SK-N-SH treated with all-trans-retinoic acid at 6 μM for 48 hours (cell line): ENCODE measurements around the gene ORM2.

Experiments
- BACH2 ChIP-seq: fragments of 250-450 bp; sonication (Bioruptor Pico); IDR thresholded peaks from 2 replicates; pipeline ENCODE4 v1.9.0; 2021; ENCODE audit warnings: mild to moderate bottlenecking, borderline replicate concordance
- CSDC2 ChIP-seq: fragments of 250-450 bp; sonication (Bioruptor Pico); IDR thresholded peaks from 2 replicates; pipeline ENCODE4 v1.5.0; 2020; ENCODE audit warnings: mild to moderate bottlenecking, moderate library complexity
- ESRRG ChIP-seq: fragments of 250-450 bp; sonication (Bioruptor Pico); IDR thresholded peaks from 2 replicates; pipeline ENCODE4 v1.6.1; 2021; ENCODE audit warnings: mild to moderate bottlenecking
- ISL1 ChIP-seq: fragments of 250-450 bp; sonication (Bioruptor Pico); IDR thresholded peaks from 2 replicates; pipeline ENCODE4 v2.1.2; 2022; ENCODE audit warnings: mild to moderate bottlenecking, moderate library complexity
- OSR1 ChIP-seq: fragments of 250-450 bp; sonication (Bioruptor Pico); IDR thresholded peaks from 2 replicates; pipeline ENCODE4 v1.8.0; 2022; ENCODE audit warnings: moderate library complexity, mild to moderate bottlenecking, inconsistent platforms
- SNAI2 ChIP-seq: fragments of 250-450 bp; sonication (Bioruptor Pico); IDR thresholded peaks from 2 replicates; pipeline ENCODE4 v1.5.0; 2020; ENCODE audit warnings: mild to moderate bottlenecking, moderate library complexity
- ZFP3 ChIP-seq: fragments of 250-450 bp; sonication (Bioruptor Pico); IDR thresholded peaks from 2 replicates; pipeline ENCODE4 v1.5.0; 2020; ENCODE audit warnings: mild to moderate bottlenecking, moderate library complexity
- ZFP30 ChIP-seq: fragments of 450-650 bp; formaldehyde crosslinking; IDR thresholded peaks from 2 replicates; pipeline ENCODE4 v1.5.0; 2022; ENCODE audit warnings: mild to moderate bottlenecking, moderate library complexity
- ZNF70 ChIP-seq: fragments of 450-650 bp; formaldehyde crosslinking; IDR thresholded peaks from 2 replicates; pipeline ENCODE4 v1.5.0; 2020; ENCODE audit warnings: mild to moderate bottlenecking, moderate library complexity
- ZNF8 ChIP-seq: fragments of 450-650 bp; formaldehyde crosslinking; IDR thresholded peaks from 2 replicates; pipeline ENCODE4 v1.5.0; 2020; ENCODE audit warnings: mild to moderate bottlenecking, moderate library complexity
- TF ChIP-seq, protein P1 (sequence below): fragments of 250-450 bp; sonication (Bioruptor Pico); IDR thresholded peaks from 2 replicates; pipeline ENCODE4 v1.5.1; 2020; ENCODE audit warnings: low read depth, mild to moderate bottlenecking, moderate library complexity
- TF ChIP-seq, protein P2 (sequence below): fragments of 250-450 bp; sonication (Bioruptor Pico); IDR thresholded peaks from 2 replicates; pipeline ENCODE4 v1.8.0; 2020; ENCODE audit warnings: mild to moderate bottlenecking, moderate library complexity, borderline replicate concordance
- TF ChIP-seq, protein P3 (sequence below): fragments of 250-450 bp; sonication (Bioruptor Pico); IDR thresholded peaks from 2 replicates; pipeline ENCODE4 v1.8.0; 2021; ENCODE audit warnings: low read depth, mild to moderate bottlenecking, moderate library complexity, borderline replicate concordance
- TF ChIP-seq, protein P4 (sequence below): fragments of 250-450 bp; sonication (Bioruptor Pico); IDR thresholded peaks from 2 replicates; pipeline ENCODE4 v1.5.0; 2020; ENCODE audit warnings: mild to moderate bottlenecking, moderate library complexity

DNA sequence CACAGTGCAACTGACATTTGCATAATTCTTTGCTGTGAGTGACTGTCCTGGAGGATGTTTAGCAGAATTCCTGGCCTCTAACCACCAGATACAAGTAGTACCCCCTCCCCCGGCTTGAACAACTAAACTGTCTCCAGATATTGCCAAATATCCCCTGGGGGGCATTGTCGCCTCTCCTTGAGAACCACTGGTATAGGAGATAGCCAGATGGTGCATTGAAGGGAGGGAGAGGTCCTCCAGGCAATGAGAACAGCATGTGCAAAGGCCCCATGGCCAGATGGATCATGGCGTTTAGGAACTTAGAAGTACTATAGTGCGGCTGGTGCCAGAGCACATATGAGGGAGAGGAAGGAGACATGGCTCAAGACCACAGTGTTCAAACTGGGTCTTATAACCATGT, 25.7 kb upstream of the ORM2 start:
- no peak for TF ChIP-seq CSDC2 (CRISPR knock-in tag)
- no peak for TF ChIP-seq ZFP3
- no peak for TF ChIP-seq SNAI2 (CRISPR knock-in tag)
- TF ChIP-seq, protein P1, sequence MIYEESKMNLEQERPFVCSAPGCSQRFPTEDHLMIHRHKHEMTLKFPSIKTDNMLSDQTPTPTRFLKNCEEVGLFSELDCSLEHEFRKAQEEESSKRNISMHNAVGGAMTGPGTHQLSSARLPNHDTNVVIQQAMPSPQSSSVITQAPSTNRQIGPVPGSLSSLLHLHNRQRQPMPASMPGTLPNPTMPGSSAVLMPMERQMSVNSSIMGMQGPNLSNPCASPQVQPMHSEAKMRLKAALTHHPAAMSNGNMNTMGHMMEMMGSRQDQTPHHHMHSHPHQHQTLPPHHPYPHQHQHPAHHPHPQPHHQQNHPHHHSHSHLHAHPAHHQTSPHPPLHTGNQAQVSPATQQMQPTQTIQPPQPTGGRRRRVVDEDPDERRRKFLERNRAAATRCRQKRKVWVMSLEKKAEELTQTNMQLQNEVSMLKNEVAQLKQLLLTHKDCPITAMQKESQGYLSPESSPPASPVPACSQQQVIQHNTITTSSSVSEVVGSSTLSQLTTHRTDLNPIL (CRISPR knock-in tag): no peak
- TF ChIP-seq ZNF70: no peak
- TF ChIP-seq ISL1 (CRISPR knock-in tag): no peak
- TF ChIP-seq, protein P2, sequence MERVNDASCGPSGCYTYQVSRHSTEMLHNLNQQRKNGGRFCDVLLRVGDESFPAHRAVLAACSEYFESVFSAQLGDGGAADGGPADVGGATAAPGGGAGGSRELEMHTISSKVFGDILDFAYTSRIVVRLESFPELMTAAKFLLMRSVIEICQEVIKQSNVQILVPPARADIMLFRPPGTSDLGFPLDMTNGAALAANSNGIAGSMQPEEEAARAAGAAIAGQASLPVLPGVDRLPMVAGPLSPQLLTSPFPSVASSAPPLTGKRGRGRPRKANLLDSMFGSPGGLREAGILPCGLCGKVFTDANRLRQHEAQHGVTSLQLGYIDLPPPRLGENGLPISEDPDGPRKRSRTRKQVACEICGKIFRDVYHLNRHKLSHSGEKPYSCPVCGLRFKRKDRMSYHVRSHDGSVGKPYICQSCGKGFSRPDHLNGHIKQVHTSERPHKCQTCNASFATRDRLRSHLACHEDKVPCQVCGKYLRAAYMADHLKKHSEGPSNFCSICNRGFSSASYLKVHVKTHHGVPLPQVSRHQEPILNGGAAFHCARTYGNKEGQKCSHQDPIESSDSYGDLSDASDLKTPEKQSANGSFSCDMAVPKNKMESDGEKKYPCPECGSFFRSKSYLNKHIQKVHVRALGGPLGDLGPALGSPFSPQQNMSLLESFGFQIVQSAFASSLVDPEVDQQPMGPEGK (CRISPR knock-in tag): no peak
- TF ChIP-seq, protein P3, sequence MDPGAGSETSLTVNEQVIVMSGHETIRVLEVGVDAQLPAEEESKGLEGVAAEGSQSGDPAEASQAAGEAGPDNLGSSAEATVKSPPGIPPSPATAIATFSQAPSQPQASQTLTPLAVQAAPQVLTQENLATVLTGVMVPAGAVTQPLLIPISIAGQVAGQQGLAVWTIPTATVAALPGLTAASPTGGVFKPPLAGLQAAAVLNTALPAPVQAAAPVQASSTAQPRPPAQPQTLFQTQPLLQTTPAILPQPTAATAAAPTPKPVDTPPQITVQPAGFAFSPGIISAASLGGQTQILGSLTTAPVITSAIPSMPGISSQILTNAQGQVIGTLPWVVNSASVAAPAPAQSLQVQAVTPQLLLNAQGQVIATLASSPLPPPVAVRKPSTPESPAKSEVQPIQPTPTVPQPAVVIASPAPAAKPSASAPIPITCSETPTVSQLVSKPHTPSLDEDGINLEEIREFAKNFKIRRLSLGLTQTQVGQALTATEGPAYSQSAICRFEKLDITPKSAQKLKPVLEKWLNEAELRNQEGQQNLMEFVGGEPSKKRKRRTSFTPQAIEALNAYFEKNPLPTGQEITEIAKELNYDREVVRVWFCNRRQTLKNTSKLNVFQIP (CRISPR knock-in tag): no peak
- no peak for TF ChIP-seq ZFP30
- no peak for TF ChIP-seq ZNF8 (CRISPR knock-in tag)
- TF ChIP-seq, protein P4, sequence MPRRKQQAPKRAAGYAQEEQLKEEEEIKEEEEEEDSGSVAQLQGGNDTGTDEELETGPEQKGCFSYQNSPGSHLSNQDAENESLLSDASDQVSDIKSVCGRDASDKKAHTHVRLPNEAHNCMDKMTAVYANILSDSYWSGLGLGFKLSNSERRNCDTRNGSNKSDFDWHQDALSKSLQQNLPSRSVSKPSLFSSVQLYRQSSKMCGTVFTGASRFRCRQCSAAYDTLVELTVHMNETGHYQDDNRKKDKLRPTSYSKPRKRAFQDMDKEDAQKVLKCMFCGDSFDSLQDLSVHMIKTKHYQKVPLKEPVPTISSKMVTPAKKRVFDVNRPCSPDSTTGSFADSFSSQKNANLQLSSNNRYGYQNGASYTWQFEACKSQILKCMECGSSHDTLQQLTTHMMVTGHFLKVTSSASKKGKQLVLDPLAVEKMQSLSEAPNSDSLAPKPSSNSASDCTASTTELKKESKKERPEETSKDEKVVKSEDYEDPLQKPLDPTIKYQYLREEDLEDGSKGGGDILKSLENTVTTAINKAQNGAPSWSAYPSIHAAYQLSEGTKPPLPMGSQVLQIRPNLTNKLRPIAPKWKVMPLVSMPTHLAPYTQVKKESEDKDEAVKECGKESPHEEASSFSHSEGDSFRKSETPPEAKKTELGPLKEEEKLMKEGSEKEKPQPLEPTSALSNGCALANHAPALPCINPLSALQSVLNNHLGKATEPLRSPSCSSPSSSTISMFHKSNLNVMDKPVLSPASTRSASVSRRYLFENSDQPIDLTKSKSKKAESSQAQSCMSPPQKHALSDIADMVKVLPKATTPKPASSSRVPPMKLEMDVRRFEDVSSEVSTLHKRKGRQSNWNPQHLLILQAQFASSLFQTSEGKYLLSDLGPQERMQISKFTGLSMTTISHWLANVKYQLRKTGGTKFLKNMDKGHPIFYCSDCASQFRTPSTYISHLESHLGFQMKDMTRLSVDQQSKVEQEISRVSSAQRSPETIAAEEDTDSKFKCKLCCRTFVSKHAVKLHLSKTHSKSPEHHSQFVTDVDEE (CRISPR knock-in tag): no peak
- no peak for TF ChIP-seq BACH2 (CRISPR knock-in tag)
- TF ChIP-seq ESRRG (CRISPR knock-in tag): no peak
- no peak for TF ChIP-seq OSR1
